ENCODE results near the gene MTRR.

Gene MTRR

GRCh38 chr5:7844901-7845300 is 24.0 kb upstream of the MTRR start:
- no peaks in the 10 kb centered on the region for H3K9me3 ChIP-seq (ENCODE audit: control insufficient read depth, low read length)
- H3K36me3 ChIP-seq (ENCODE audit: control insufficient read depth, insufficient read depth, low read length): no peaks in the 10 kb centered on the region
- no peak overlapping the region for H3K27ac ChIP-seq
- TF ChIP-seq CTCF (IDR thresholded peaks at IDR 0.05): no peak
- no peak overlapping the region for H3K9ac ChIP-seq
- H2AFZ ChIP-seq: no peak overlapping the region
- no peak overlapping the region for H3K4me3 ChIP-seq (ENCODE audit: low read depth, low read length)
- no peaks in the 10 kb centered on the region for H3K79me2 ChIP-seq
- no peaks in the 10 kb centered on the region for H3K27me3 ChIP-seq (ENCODE audit: control insufficient read depth, insufficient read depth, low read length)
- no peak overlapping the region for H3K4me2 ChIP-seq (ENCODE audit: low read length)
- peaks cover 9% of the 10 kb centered on the region for H3K4me1 ChIP-seq

- Histone ChIP-seq H3K36me3 (ENCODE audit: control insufficient read depth, insufficient read depth, low read length) (no peaks in the 10 kb centered on the region), H3K27ac (no peak overlapping the region), H3K79me2 (no peaks in the 10 kb centered on the region), H3K9ac (no peak overlapping the region), H3K9me3 (ENCODE audit: control insufficient read depth, low read length) (no peaks in the 10 kb centered on the region), H3K27me3 (ENCODE audit: control insufficient read depth, insufficient read depth, low read length) (no peaks in the 10 kb centered on the region), H3K4me2 (ENCODE audit: low read length) (no peak overlapping the region), H3K4me3 (ENCODE audit: low read depth, low read length) (no peak overlapping the region), H3K4me1 (peaks cover 5% of the 10 kb centered on the region), H2AFZ (no peak overlapping the region)
- TF ChIP-seq CTCF (IDR thresholded peaks at IDR 0.05): no peak
Observed at GRCh38 chr5:7845557-7845956, 23.4 kb upstream of the MTRR start.

GRCh38 chr5:7846327-7846726 is 22.6 kb upstream of the MTRR start:
- no peak for TF ChIP-seq CTCF (IDR thresholded peaks at IDR 0.05)
- no peaks in the 10 kb centered on the region for H3K36me3 ChIP-seq (ENCODE audit: control insufficient read depth, insufficient read depth, low read length)
- H3K27me3 ChIP-seq (ENCODE audit: control insufficient read depth, insufficient read depth, low read length): no peaks in the 10 kb centered on the region
- H3K4me1 ChIP-seq: peaks cover 5% of the 10 kb centered on the region
- H2AFZ ChIP-seq: no peak overlapping the region
- H3K4me2 ChIP-seq (ENCODE audit: low read length): no peak overlapping the region
- H3K9me3 ChIP-seq (ENCODE audit: control insufficient read depth, low read length): no peaks in the 10 kb centered on the region
- H3K9ac ChIP-seq: no peak overlapping the region
- no peak overlapping the region for H3K27ac ChIP-seq
- H3K79me2 ChIP-seq: no peaks in the 10 kb centered on the region
- no peak overlapping the region for H3K4me3 ChIP-seq (ENCODE audit: low read depth, low read length)

- Histone ChIP-seq H3K4me2 (ENCODE audit: low read length) (no peak overlapping the region), H3K4me3 (ENCODE audit: low read depth, low read length) (no peak overlapping the region), H3K9ac (no peak overlapping the region), H3K9me3 (ENCODE audit: control insufficient read depth, low read length) (no peaks in the 10 kb centered on the region), H3K36me3 (ENCODE audit: control insufficient read depth, insufficient read depth, low read length) (no peaks in the 10 kb centered on the region), H3K4me1 (peaks cover 11% of the 10 kb centered on the region), H3K27me3 (ENCODE audit: control insufficient read depth, insufficient read depth, low read length) (no peaks in the 10 kb centered on the region), H2AFZ (no peak overlapping the region), H3K79me2 (no peaks in the 10 kb centered on the region), H3K27ac (no peak overlapping the region)
- no peak for TF ChIP-seq CTCF (IDR thresholded peaks at IDR 0.05)
Observed at GRCh38 chr5:7848296-7848695, 20.7 kb upstream of the MTRR start.

- Histone ChIP-seq H3K9ac (no peak overlapping the region), H3K4me3 (ENCODE audit: low read depth, low read length) (peak overlapping the region; percentile 46), H3K4me2 (ENCODE audit: low read length) (peak overlapping the region; percentile 63), H3K79me2 (no peaks in the 10 kb centered on the region), H3K27ac (peak overlapping the region; percentile 80), H3K36me3 (ENCODE audit: control insufficient read depth, insufficient read depth, low read length) (no peaks in the 10 kb centered on the region), H3K9me3 (ENCODE audit: control insufficient read depth, low read length) (no peaks in the 10 kb centered on the region), H3K27me3 (ENCODE audit: control insufficient read depth, insufficient read depth, low read length) (no peaks in the 10 kb centered on the region), H2AFZ (peak overlapping the region; percentile 85), H3K4me1 (peaks cover 16% of the 10 kb centered on the region)
- peak; percentile 39 for TF ChIP-seq CTCF (IDR thresholded peaks at IDR 0.05)
Observed at GRCh38 chr5:7849681-7850394, 19.1 kb upstream of the MTRR start.
